ENCODE results near the gene PRKAG2. TPM values are rescaled to one million over a fixed set of nuclear protein-coding genes. Genes with fewer than 3 reads are reported as not detected.

Gene PRKAG2
- total RNA-seq, 1 donor from 2014 or later = 18.5 TPM

- Mint-ChIP-seq H3K27me3 (ENCODE audit: insufficient read depth) (no peaks in the 10 kb centered on the region), H3K4me1 (ENCODE audit: low read depth) (no peaks in the 10 kb centered on the region), H3K27ac (no peak overlapping the region), H3K36me3 (ENCODE audit: low read depth) (no peaks in the 10 kb centered on the region), H3K4me3 (no peak overlapping the region), H3K9me3 (no peaks in the 10 kb centered on the region)
- intact Hi-C loops (cut with micrococcal nuclease) = no loop called here
- no peak for DNase-seq (ENCODE audit: low spot score)
Measured at GRCh38 chr7:151724920-151725584, 151.9 kb downstream of the PRKAG2 start.

GRCh38 chr7:151724250-151724915, 152.5 kb downstream of the PRKAG2 start:
- Mint-ChIP-seq H3K27me3 (ENCODE audit: insufficient read depth) (no peaks in the 10 kb centered on the region), H3K36me3 (ENCODE audit: low read depth) (no peaks in the 10 kb centered on the region), H3K27ac (no peak overlapping the region), H3K4me1 (ENCODE audit: low read depth) (no peaks in the 10 kb centered on the region), H3K9me3 (no peaks in the 10 kb centered on the region), H3K4me3 (no peak overlapping the region)
- DNase-seq (ENCODE audit: low spot score) = no peak
- intact Hi-C loops (cut with micrococcal nuclease) = no loop called here

- H3K36me3 Mint-ChIP-seq (ENCODE audit: low read depth) = no peaks in the 10 kb centered on the region
- no peaks in the 10 kb centered on the region for H3K27me3 Mint-ChIP-seq (ENCODE audit: insufficient read depth)
- H3K9me3 Mint-ChIP-seq = no peaks in the 10 kb centered on the region
- H3K4me1 Mint-ChIP-seq (ENCODE audit: low read depth) = no peaks in the 10 kb centered on the region
- no peak overlapping the region for H3K27ac Mint-ChIP-seq
- intact Hi-C loops (cut with micrococcal nuclease) = no loop called here
- H3K4me3 Mint-ChIP-seq = no peak overlapping the region
- DNase-seq (ENCODE audit: low spot score) = no peak
Measured at GRCh38 chr7:151723321-151723720, 153.6 kb downstream of the PRKAG2 start.

- intact Hi-C loops (cut with micrococcal nuclease) = no loop called here
- H3K36me3 Mint-ChIP-seq (ENCODE audit: low read depth) = no peaks in the 10 kb centered on the region
- no peaks in the 10 kb centered on the region for H3K9me3 Mint-ChIP-seq
- no peaks in the 10 kb centered on the region for H3K4me1 Mint-ChIP-seq (ENCODE audit: low read depth)
- H3K27me3 Mint-ChIP-seq (ENCODE audit: insufficient read depth) = no peaks in the 10 kb centered on the region
- H3K27ac Mint-ChIP-seq = no peak overlapping the region
- H3K4me3 Mint-ChIP-seq = no peak overlapping the region
- no peak for DNase-seq (ENCODE audit: low spot score)
Measured at GRCh38 chr7:151722533-151722932, 154.4 kb downstream of the PRKAG2 start.

- no peak overlapping the region for H3K4me3 Mint-ChIP-seq
- H3K36me3 Mint-ChIP-seq (ENCODE audit: low read depth) = no peaks in the 10 kb centered on the region
- intact Hi-C loops (cut with micrococcal nuclease) = no loop called here
- no peaks in the 10 kb centered on the region for H3K27me3 Mint-ChIP-seq (ENCODE audit: insufficient read depth)
- no peaks in the 10 kb centered on the region for H3K9me3 Mint-ChIP-seq
- H3K27ac Mint-ChIP-seq = no peak overlapping the region
- no peaks in the 10 kb centered on the region for H3K4me1 Mint-ChIP-seq (ENCODE audit: low read depth)
- DNase-seq (ENCODE audit: low spot score) = no peak
Measured at GRCh38 chr7:151721694-151722093, 155.2 kb downstream of the PRKAG2 start.

GRCh38 chr7:151721236-151721635, 155.7 kb downstream of the PRKAG2 start:
- H3K27ac Mint-ChIP-seq = no peak overlapping the region
- H3K36me3 Mint-ChIP-seq (ENCODE audit: low read depth) = no peaks in the 10 kb centered on the region
- H3K27me3 Mint-ChIP-seq (ENCODE audit: insufficient read depth) = no peaks in the 10 kb centered on the region
- DNase-seq (ENCODE audit: low spot score) = no peak
- H3K4me3 Mint-ChIP-seq = no peak overlapping the region
- H3K4me1 Mint-ChIP-seq (ENCODE audit: low read depth) = no peaks in the 10 kb centered on the region
- no peaks in the 10 kb centered on the region for H3K9me3 Mint-ChIP-seq
- intact Hi-C loops (cut with micrococcal nuclease) = no loop called here

- DNase-seq (ENCODE audit: low spot score) = no peak
- intact Hi-C loops (cut with micrococcal nuclease) = no loop called here
- no peaks in the 10 kb centered on the region for H3K27me3 Mint-ChIP-seq (ENCODE audit: insufficient read depth)
- H3K4me1 Mint-ChIP-seq (ENCODE audit: low read depth) = no peaks in the 10 kb centered on the region
- no peak overlapping the region for H3K27ac Mint-ChIP-seq
- no peak overlapping the region for H3K4me3 Mint-ChIP-seq
- no peaks in the 10 kb centered on the region for H3K36me3 Mint-ChIP-seq (ENCODE audit: low read depth)
- H3K9me3 Mint-ChIP-seq = no peaks in the 10 kb centered on the region
Measured at GRCh38 chr7:151720280-151720679, 156.6 kb downstream of the PRKAG2 start.

- Mint-ChIP-seq H3K27ac (no peak overlapping the region), H3K4me3 (no peak overlapping the region), H3K9me3 (no peaks in the 10 kb centered on the region), H3K27me3 (ENCODE audit: insufficient read depth) (no peaks in the 10 kb centered on the region), H3K36me3 (ENCODE audit: low read depth) (no peaks in the 10 kb centered on the region), H3K4me1 (ENCODE audit: low read depth) (no peaks in the 10 kb centered on the region)
- intact Hi-C loops (cut with micrococcal nuclease) = no loop called here
- no peak for DNase-seq (ENCODE audit: low spot score)
Measured at GRCh38 chr7:151719897-151720242, 157.0 kb downstream of the PRKAG2 start.

GRCh38 chr7:151719031-151719896, 157.7 kb downstream of the PRKAG2 start:
- intact Hi-C loops (cut with micrococcal nuclease) = no loop called here
- no peak overlapping the region for H3K27ac Mint-ChIP-seq
- H3K4me1 Mint-ChIP-seq (ENCODE audit: low read depth) = no peaks in the 10 kb centered on the region
- no peaks in the 10 kb centered on the region for H3K9me3 Mint-ChIP-seq
- H3K36me3 Mint-ChIP-seq (ENCODE audit: low read depth) = no peaks in the 10 kb centered on the region
- no peak for DNase-seq (ENCODE audit: low spot score)
- H3K4me3 Mint-ChIP-seq = no peak overlapping the region
- H3K27me3 Mint-ChIP-seq (ENCODE audit: insufficient read depth) = no peaks in the 10 kb centered on the region

GRCh38 chr7:151717918-151718317, 159.0 kb downstream of the PRKAG2 start:
- no peak overlapping the region for H3K27ac Mint-ChIP-seq
- H3K9me3 Mint-ChIP-seq = no peaks in the 10 kb centered on the region
- no peak for DNase-seq (ENCODE audit: low spot score)
- H3K27me3 Mint-ChIP-seq (ENCODE audit: insufficient read depth) = no peaks in the 10 kb centered on the region
- H3K4me1 Mint-ChIP-seq (ENCODE audit: low read depth) = no peaks in the 10 kb centered on the region
- intact Hi-C loops (cut with micrococcal nuclease) = no loop called here
- no peaks in the 10 kb centered on the region for H3K36me3 Mint-ChIP-seq (ENCODE audit: low read depth)
- no peak overlapping the region for H3K4me3 Mint-ChIP-seq

- no peak for DNase-seq (ENCODE audit: low spot score)
- no peak overlapping the region for H3K27ac Mint-ChIP-seq
- no peaks in the 10 kb centered on the region for H3K9me3 Mint-ChIP-seq
- H3K27me3 Mint-ChIP-seq (ENCODE audit: insufficient read depth) = no peaks in the 10 kb centered on the region
- no peak overlapping the region for H3K4me3 Mint-ChIP-seq
- no peaks in the 10 kb centered on the region for H3K36me3 Mint-ChIP-seq (ENCODE audit: low read depth)
- H3K4me1 Mint-ChIP-seq (ENCODE audit: low read depth) = no peaks in the 10 kb centered on the region
- intact Hi-C loops (cut with micrococcal nuclease) = no loop called here
Measured at GRCh38 chr7:151717415-151717814, 159.5 kb downstream of the PRKAG2 start.

- H3K36me3 Mint-ChIP-seq (ENCODE audit: low read depth) = no peaks in the 10 kb centered on the region
- no peak for DNase-seq (ENCODE audit: low spot score)
- intact Hi-C loops (cut with micrococcal nuclease) = no loop called here
- no peak overlapping the region for H3K27ac Mint-ChIP-seq
- no peaks in the 10 kb centered on the region for H3K4me1 Mint-ChIP-seq (ENCODE audit: low read depth)
- no peaks in the 10 kb centered on the region for H3K27me3 Mint-ChIP-seq (ENCODE audit: insufficient read depth)
- H3K9me3 Mint-ChIP-seq = no peaks in the 10 kb centered on the region
- no peak overlapping the region for H3K4me3 Mint-ChIP-seq
Measured at GRCh38 chr7:151716323-151716722, 160.6 kb downstream of the PRKAG2 start.

- H3K27ac Mint-ChIP-seq = no peak overlapping the region
- DNase-seq (ENCODE audit: low spot score) = no peak
- no peaks in the 10 kb centered on the region for H3K36me3 Mint-ChIP-seq (ENCODE audit: low read depth)
- H3K9me3 Mint-ChIP-seq = no peaks in the 10 kb centered on the region
- H3K4me3 Mint-ChIP-seq = no peak overlapping the region
- no peaks in the 10 kb centered on the region for H3K4me1 Mint-ChIP-seq (ENCODE audit: low read depth)
- intact Hi-C loops (cut with micrococcal nuclease) = no loop called here
- no peaks in the 10 kb centered on the region for H3K27me3 Mint-ChIP-seq (ENCODE audit: insufficient read depth)
Measured at GRCh38 chr7:151715666-151716315, 161.1 kb downstream of the PRKAG2 start.
